ENCODE results near the gene PLBD2.

The PLBD2 gene

DNA sequence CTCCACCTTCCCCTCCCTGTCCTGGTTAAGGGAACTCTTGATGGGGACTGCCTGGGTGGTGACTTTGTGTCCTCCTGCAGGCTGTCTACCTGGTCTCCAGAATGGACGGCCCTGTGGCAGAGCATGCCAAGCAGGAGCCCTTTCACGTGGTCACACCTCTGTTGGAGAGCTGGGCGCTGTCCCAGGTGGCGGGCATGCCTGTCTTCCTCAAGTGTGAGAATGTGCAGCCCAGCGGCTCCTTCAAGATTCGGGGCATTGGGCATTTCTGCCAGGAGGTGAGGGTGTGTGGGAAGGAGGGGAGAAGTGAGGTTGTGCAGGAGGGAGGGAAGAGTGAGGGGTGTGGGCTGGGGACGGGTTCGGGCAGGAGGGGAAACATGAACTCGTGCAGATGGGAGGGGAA lies 69.5 kb downstream of the PLBD2 start:
- no peak overlapping the region for H3K4me2 ChIP-seq (ENCODE audit: low read depth, low read length, poor library complexity, severe bottlenecking)
- H3K36me3 ChIP-seq (ENCODE audit: insufficient read depth, low read length): no peaks in the 10 kb centered on the region
- no peaks in the 10 kb centered on the region for H3K9me3 ChIP-seq (ENCODE audit: insufficient read depth, low read depth, low read length)
- TF ChIP-seq, protein P1, sequence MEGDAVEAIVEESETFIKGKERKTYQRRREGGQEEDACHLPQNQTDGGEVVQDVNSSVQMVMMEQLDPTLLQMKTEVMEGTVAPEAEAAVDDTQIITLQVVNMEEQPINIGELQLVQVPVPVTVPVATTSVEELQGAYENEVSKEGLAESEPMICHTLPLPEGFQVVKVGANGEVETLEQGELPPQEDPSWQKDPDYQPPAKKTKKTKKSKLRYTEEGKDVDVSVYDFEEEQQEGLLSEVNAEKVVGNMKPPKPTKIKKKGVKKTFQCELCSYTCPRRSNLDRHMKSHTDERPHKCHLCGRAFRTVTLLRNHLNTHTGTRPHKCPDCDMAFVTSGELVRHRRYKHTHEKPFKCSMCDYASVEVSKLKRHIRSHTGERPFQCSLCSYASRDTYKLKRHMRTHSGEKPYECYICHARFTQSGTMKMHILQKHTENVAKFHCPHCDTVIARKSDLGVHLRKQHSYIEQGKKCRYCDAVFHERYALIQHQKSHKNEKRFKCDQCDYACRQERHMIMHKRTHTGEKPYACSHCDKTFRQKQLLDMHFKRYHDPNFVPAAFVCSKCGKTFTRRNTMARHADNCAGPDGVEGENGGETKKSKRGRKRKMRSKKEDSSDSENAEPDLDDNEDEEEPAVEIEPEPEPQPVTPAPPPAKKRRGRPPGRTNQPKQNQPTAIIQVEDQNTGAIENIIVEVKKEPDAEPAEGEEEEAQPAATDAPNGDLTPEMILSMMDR (conservative IDR thresholded peaks at IDR 0.05; ENCODE audit: low read length): no peak
- no peak for TF ChIP-seq EZH2phosphoT487 (IDR thresholded peaks at IDR 0.05; ENCODE audit: borderline replicate concordance)
- H3K4me1 ChIP-seq (ENCODE audit: insufficient read depth, low read length, poor library complexity, severe bottlenecking): no peaks in the 10 kb centered on the region
- H3K9me2 ChIP-seq (replicated peaks; ENCODE audit: low read depth, low read length): no peaks in the 10 kb centered on the region
- no peak overlapping the region for H3K4me3 ChIP-seq (ENCODE audit: low read length, poor library complexity, severe bottlenecking)
- H3K9ac ChIP-seq (ENCODE audit: low read depth, low read length, poor library complexity, severe bottlenecking): no peak overlapping the region
- no peaks in the 10 kb centered on the region for H3K79me2 ChIP-seq (ENCODE audit: insufficient read depth, low read length)
- H4K20me1 ChIP-seq (ENCODE audit: insufficient read depth, low read length, poor library complexity, severe bottlenecking): no peaks in the 10 kb centered on the region
- H3F3A ChIP-seq (ENCODE audit: low read depth): no peaks in the 10 kb centered on the region
- no peaks in the 10 kb centered on the region for H3K27me3 ChIP-seq (ENCODE audit: insufficient read depth, low read length, poor library complexity, severe bottlenecking)
- H2AFZ ChIP-seq (ENCODE audit: low read length): no peak overlapping the region

DNA sequence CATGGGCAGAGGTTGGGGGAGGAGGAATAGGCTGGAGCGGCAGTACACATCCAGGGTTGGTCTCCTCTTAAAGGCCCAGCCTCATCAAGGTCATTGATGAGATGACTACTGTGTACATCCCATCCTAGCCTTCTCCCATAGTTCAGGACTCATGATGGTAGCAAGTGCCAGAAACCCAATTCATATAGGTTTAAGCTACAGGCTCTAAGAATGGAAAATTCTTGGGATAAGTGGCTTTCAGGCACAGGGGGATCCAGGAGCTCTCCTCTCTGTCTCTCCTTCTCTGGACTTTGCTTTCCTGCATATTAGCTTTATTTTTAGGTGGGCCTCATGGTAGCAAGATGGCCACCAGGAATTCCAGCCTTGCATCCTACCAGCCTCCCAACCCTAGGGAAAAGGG lies 70.1 kb downstream of the PLBD2 start:
- Histone ChIP-seq H3K9ac (ENCODE audit: low read depth, low read length, poor library complexity, severe bottlenecking) (no peak overlapping the region), H3K4me1 (ENCODE audit: insufficient read depth, low read length, poor library complexity, severe bottlenecking) (no peaks in the 10 kb centered on the region), H3F3A (ENCODE audit: low read depth) (no peaks in the 10 kb centered on the region), H3K27me3 (ENCODE audit: insufficient read depth, low read length, poor library complexity, severe bottlenecking) (no peaks in the 10 kb centered on the region), H3K4me2 (ENCODE audit: low read depth, low read length, poor library complexity, severe bottlenecking) (no peak overlapping the region), H3K9me2 (replicated peaks; ENCODE audit: low read depth, low read length) (no peaks in the 10 kb centered on the region), H3K79me2 (ENCODE audit: insufficient read depth, low read length) (no peaks in the 10 kb centered on the region), H3K36me3 (ENCODE audit: insufficient read depth, low read length) (no peaks in the 10 kb centered on the region), H2AFZ (ENCODE audit: low read length) (no peak overlapping the region), H3K9me3 (ENCODE audit: insufficient read depth, low read depth, low read length) (no peaks in the 10 kb centered on the region), H4K20me1 (ENCODE audit: insufficient read depth, low read length, poor library complexity, severe bottlenecking) (no peaks in the 10 kb centered on the region), H3K4me3 (ENCODE audit: low read length, poor library complexity, severe bottlenecking) (no peak overlapping the region)
- no peak for TF ChIP-seq EZH2phosphoT487 (IDR thresholded peaks at IDR 0.05; ENCODE audit: borderline replicate concordance)
- TF ChIP-seq, protein P1 (conservative IDR thresholded peaks at IDR 0.05; ENCODE audit: low read length): no peak

DNA sequence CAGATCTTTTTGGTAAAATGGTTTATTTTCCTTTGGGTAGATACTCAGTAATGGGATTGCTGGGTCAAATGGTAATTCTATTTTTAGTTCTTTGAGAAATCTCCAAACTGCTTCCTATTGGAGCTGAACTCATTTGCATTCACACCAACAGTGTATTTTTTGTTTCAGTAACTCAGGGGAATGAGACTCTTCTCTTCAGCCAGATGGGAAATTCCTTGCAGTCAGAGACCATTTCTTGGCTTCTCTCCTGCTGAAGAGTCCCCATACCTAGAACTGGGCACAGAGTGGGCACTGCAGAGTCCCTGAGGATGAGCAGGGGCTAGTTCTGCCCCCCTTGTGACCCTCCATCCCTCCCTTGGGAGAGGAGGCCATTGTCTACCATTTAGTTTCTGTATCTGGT lies 74.6 kb downstream of the PLBD2 start:
- Histone ChIP-seq H3K79me2 (ENCODE audit: insufficient read depth, low read length) (no peaks in the 10 kb centered on the region), H2AFZ (ENCODE audit: low read length) (no peak overlapping the region), H3K4me3 (ENCODE audit: low read length, poor library complexity, severe bottlenecking) (no peak overlapping the region), H3K4me1 (ENCODE audit: insufficient read depth, low read length, poor library complexity, severe bottlenecking) (no peaks in the 10 kb centered on the region), H3K36me3 (ENCODE audit: insufficient read depth, low read length) (no peaks in the 10 kb centered on the region), H3K27me3 (ENCODE audit: insufficient read depth, low read length, poor library complexity, severe bottlenecking) (no peaks in the 10 kb centered on the region), H3K9ac (ENCODE audit: low read depth, low read length, poor library complexity, severe bottlenecking) (no peak overlapping the region), H3K9me2 (replicated peaks; ENCODE audit: low read depth, low read length) (no peaks in the 10 kb centered on the region), H4K20me1 (ENCODE audit: insufficient read depth, low read length, poor library complexity, severe bottlenecking) (no peaks in the 10 kb centered on the region), H3K4me2 (ENCODE audit: low read depth, low read length, poor library complexity, severe bottlenecking) (no peak overlapping the region), H3F3A (ENCODE audit: low read depth) (no peaks in the 10 kb centered on the region), H3K9me3 (ENCODE audit: insufficient read depth, low read depth, low read length) (no peaks in the 10 kb centered on the region)
- TF ChIP-seq, protein P1 (conservative IDR thresholded peaks at IDR 0.05; ENCODE audit: low read length): no peak
- no peak for TF ChIP-seq EZH2phosphoT487 (IDR thresholded peaks at IDR 0.05; ENCODE audit: borderline replicate concordance)

Data from Loucy (cell line).